Prostate gland (tissue), 2 donors: ENCODE results near the gene KLC4.

Experiments used
- CTCF ChIP-seq, 4 experiments: fragments of 200-600 bp in 2 of 4; fragments of 450-650 bp in 2 of 4; sonication (generic) in 2 of 4; IDR thresholded peaks; 1 replicate in 3 of 4; 2 replicates in 1 of 4; pipeline ENCODE4 v1.5.1; 2016 to 2019; ENCODE audit warnings: antibody characterized with exemption in 4 of 4, mild to moderate bottlenecking in 2 of 4, moderate library complexity in 2 of 4
- POLR2A ChIP-seq: fragments of 450-650 bp; IDR thresholded peaks from one replicate; pipeline ENCODE4 v1.6.1; 2016; ENCODE audit warnings: antibody characterized with exemption, mild to moderate bottlenecking
- POLR2AphosphoS5 ChIP-seq: sonication (generic); formaldehyde crosslinking; IDR thresholded peaks from one replicate; pipeline ENCODE4 v1.6.1; 2017; ENCODE audit warnings: antibody characterized with exemption

- TF ChIP-seq CTCF (IDR thresholded peaks at IDR 0.05), result no peak
- TF ChIP-seq POLR2AphosphoS5, result no peak
- TF ChIP-seq POLR2A, result no peak
These were observed 14.0 kb upstream of the KLC4 start for GRCh38 chr6:43045371-43045930.
